C4-2B (cell line): ENCODE measurements around the gene PBX1.

Experiments used
- CTCF ChIP-seq: fragments of 450-650 bp; conservative IDR thresholded peaks from 2 replicates; pipeline ENCODE4 v1.5.1; 2017; ENCODE audit warnings: mild to moderate bottlenecking
- ZFX ChIP-seq: fragments of 450-650 bp; IDR thresholded peaks from 2 replicates; pipeline ENCODE4 v1.6.1; 2017

DNA sequence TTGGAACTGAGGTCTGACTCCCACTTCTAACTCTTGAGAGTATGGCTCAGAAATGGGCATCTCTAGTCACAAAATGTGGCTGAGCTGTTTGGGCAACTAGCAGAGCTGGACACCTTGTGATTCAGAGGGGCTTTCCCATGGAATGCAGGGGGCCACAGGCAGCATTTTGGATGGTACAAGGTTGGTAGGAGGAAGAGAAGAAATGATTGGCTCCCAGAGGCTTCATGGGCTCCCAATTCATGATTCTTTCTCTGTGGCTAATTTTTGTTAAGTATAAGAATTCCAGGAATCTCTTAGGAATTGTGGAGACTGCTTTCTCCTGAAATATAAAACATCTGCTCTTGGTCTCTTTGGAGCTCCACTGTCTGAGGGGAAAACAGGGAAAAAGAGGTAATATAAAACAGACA lies 49.7 kb downstream of the PBX1 start:
- TF ChIP-seq CTCF (no peak), ZFX (no peak)
